ENCODE results near the gene ADGRG7. TPM values are rescaled to one million over a fixed set of nuclear protein-coding genes. Genes with fewer than 3 reads are reported as not detected.

ADGRG7 gene
- total RNA-seq, 2 experiments from 2014 or later: not detected

DNA sequence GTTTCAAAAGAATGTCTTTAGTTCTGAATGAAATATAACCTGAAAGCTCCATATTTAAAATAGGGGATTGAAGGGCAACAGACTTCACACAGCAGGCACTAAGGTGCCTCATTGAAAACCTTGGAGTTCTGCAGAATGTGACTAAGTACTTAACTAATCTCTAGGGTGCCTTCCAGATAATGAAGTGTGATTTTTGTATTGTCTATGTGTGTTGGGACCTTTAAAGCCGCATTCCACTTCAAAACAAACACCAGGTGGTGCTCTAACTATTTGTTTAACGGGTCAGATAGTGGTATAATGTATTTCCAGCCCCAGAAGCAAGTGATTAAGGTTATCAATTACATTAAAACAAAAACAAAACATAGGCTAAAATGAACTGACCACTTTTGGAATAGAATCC is 127.9 kb downstream of the ADGRG7 start:
- CTCF ChIA-PET (ENCODE audit: unreplicated experiment): no interaction called here
- POLR2A ChIA-PET: interaction anchor here (2.6 kb wide), 1 partner anchor 10 kb away, joined by 14 read pairs; no protein-coding TSS in a partner anchor
- BruUV-seq (replicated peaks): no TSS peak
- Histone ChIP-seq H3K9me2 (ENCODE audit: insufficient read depth, low read length) (no peaks in the 10 kb centered on the region), H3K36me3 (ENCODE audit: insufficient read depth, low read length) (peaks cover 81% of the 10 kb centered on the region), H2AFZ (ENCODE audit: low read length) (no peak overlapping the region), H3K4me1 (ENCODE audit: insufficient read depth, low read length, poor library complexity, severe bottlenecking) (no peaks in the 10 kb centered on the region), H3K27ac (ENCODE audit: low read depth, low read length, poor library complexity, severe bottlenecking) (no peak overlapping the region), H3K79me2 (ENCODE audit: insufficient read depth, low read depth, low read length) (no peaks in the 10 kb centered on the region), H3K4me2 (ENCODE audit: low read length) (no peak overlapping the region), H3K4me3 (ENCODE audit: low read depth, low read length, poor library complexity, severe bottlenecking) (no peak overlapping the region), H3K9me3 (ENCODE audit: low read length) (no peaks in the 10 kb centered on the region), H4K20me1 (ENCODE audit: insufficient read depth, low read length) (peaks cover 5% of the 10 kb centered on the region; the same call in 1 of the 2 replicates)
- DNase-seq (ENCODE audit: low spot score): peak; percentile 7
- intact Hi-C loops (cut with micrococcal nuclease; ENCODE audit: unreplicated experiment): no loop called here
- no peak for TF ChIP-seq EZH2phosphoT487 (IDR thresholded peaks at IDR 0.05; ENCODE audit: borderline replicate concordance, low read depth, low read length)
- TF ChIP-seq, protein P1, sequence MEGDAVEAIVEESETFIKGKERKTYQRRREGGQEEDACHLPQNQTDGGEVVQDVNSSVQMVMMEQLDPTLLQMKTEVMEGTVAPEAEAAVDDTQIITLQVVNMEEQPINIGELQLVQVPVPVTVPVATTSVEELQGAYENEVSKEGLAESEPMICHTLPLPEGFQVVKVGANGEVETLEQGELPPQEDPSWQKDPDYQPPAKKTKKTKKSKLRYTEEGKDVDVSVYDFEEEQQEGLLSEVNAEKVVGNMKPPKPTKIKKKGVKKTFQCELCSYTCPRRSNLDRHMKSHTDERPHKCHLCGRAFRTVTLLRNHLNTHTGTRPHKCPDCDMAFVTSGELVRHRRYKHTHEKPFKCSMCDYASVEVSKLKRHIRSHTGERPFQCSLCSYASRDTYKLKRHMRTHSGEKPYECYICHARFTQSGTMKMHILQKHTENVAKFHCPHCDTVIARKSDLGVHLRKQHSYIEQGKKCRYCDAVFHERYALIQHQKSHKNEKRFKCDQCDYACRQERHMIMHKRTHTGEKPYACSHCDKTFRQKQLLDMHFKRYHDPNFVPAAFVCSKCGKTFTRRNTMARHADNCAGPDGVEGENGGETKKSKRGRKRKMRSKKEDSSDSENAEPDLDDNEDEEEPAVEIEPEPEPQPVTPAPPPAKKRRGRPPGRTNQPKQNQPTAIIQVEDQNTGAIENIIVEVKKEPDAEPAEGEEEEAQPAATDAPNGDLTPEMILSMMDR (conservative IDR thresholded peaks at IDR 0.05; ENCODE audit: low read length): peak; percentile 67

DNA sequence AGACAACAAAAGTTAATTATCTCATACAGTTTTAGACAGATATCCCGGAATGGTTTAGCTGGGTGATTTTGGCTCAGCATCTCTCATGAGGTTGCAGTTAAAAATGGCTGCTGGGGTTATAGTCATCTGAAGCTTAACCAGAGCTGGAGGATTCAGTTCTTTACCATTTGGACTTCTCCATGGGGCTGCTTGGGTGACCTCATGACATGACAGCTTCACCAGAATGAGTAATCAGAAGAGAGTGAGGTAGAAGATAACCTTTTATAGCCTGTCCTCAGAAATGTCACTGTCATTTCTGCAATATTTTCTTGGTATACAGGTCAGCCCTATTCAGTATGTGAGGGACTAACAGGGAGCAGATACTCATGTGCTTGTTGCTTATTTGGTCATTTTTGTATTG is 130.8 kb downstream of the ADGRG7 start:
- Histone ChIP-seq H2AFZ (ENCODE audit: low read length) (no peak overlapping the region), H3K4me2 (ENCODE audit: low read length) (no peak overlapping the region), H3K27ac (ENCODE audit: low read depth, low read length, poor library complexity, severe bottlenecking) (no peak overlapping the region), H3K9me3 (ENCODE audit: low read length) (no peaks in the 10 kb centered on the region), H4K20me1 (ENCODE audit: insufficient read depth, low read length) (peaks cover 5% of the 10 kb centered on the region; the same call in 1 of the 2 replicates), H3K4me1 (ENCODE audit: insufficient read depth, low read length, poor library complexity, severe bottlenecking) (no peaks in the 10 kb centered on the region), H3K79me2 (ENCODE audit: insufficient read depth, low read depth, low read length) (no peaks in the 10 kb centered on the region), H3K4me3 (ENCODE audit: low read depth, low read length, poor library complexity, severe bottlenecking) (no peak overlapping the region), H3K36me3 (ENCODE audit: insufficient read depth, low read length) (peaks cover 83% of the 10 kb centered on the region), H3K9me2 (ENCODE audit: insufficient read depth, low read length) (no peaks in the 10 kb centered on the region)
- ChIA-PET POLR2A (interaction anchor here (0.6 to 1.6 kb wide), 3 partner anchors 12 to 1720 kb away, joined by 3 to 6 read pairs (median 6); no protein-coding TSS in a partner anchor), CTCF (ENCODE audit: unreplicated experiment) (no interaction called here)
- BruUV-seq (replicated peaks): no TSS peak
- DNase-seq (ENCODE audit: low spot score): no peak
- TF ChIP-seq, protein P1 (conservative IDR thresholded peaks at IDR 0.05; ENCODE audit: low read length): no peak
- no peak for TF ChIP-seq EZH2phosphoT487 (IDR thresholded peaks at IDR 0.05; ENCODE audit: borderline replicate concordance, low read depth, low read length)
- intact Hi-C loops (cut with micrococcal nuclease; ENCODE audit: unreplicated experiment): no loop called here

DNA sequence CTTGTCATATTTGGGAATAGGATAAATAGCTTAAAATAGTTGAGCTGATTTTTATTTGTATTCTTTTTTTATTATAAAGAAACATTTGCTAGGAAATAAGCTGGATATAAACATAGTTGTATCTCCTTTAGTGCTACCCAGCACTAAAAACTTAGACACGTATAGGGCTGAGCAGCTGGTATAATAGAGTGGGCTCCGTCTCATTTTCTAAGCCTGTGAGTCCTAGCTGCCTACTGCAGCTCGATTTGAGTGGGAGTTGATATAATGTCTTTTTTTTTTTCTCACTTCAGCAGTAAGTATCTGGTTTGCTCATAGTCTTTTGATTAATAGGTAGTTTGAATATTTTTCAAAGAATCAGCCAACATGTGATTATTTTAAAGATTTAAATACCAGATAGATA is 134.1 kb downstream of the ADGRG7 start:
- no peak overlapping the region for H3K4me2 ChIP-seq (ENCODE audit: low read length)
- no TSS peak for BruUV-seq (replicated peaks)
- TF ChIP-seq, protein P1 (conservative IDR thresholded peaks at IDR 0.05; ENCODE audit: low read length): no peak
- no peak for TF ChIP-seq EZH2phosphoT487 (IDR thresholded peaks at IDR 0.05; ENCODE audit: borderline replicate concordance, low read depth, low read length)
- peaks cover 5% of the 10 kb centered on the region; the same call in 1 of the 2 replicates for H4K20me1 ChIP-seq (ENCODE audit: insufficient read depth, low read length)
- DNase-seq (ENCODE audit: low spot score): no peak
- no peak overlapping the region for H2AFZ ChIP-seq (ENCODE audit: low read length)
- no peak overlapping the region for H3K4me3 ChIP-seq (ENCODE audit: low read depth, low read length, poor library complexity, severe bottlenecking)
- ChIA-PET POLR2A (interaction anchor here (0.5 to 2.0 kb wide), 7 partner anchors 11 to 497 kb away, joined by 3 to 7 read pairs (median 3); no protein-coding TSS in a partner anchor), CTCF (ENCODE audit: unreplicated experiment) (no interaction called here)
- H3K4me1 ChIP-seq (ENCODE audit: insufficient read depth, low read length, poor library complexity, severe bottlenecking): no peaks in the 10 kb centered on the region
- peaks cover 86% of the 10 kb centered on the region for H3K36me3 ChIP-seq (ENCODE audit: insufficient read depth, low read length)
- intact Hi-C loops (cut with micrococcal nuclease; ENCODE audit: unreplicated experiment): no loop called here
- no peaks in the 10 kb centered on the region for H3K9me3 ChIP-seq (ENCODE audit: low read length)
- H3K9me2 ChIP-seq (ENCODE audit: insufficient read depth, low read length): no peaks in the 10 kb centered on the region
- H3K27ac ChIP-seq (ENCODE audit: low read depth, low read length, poor library complexity, severe bottlenecking): no peak overlapping the region
- no peaks in the 10 kb centered on the region for H3K79me2 ChIP-seq (ENCODE audit: insufficient read depth, low read depth, low read length)

Data from OCI-LY7 (cell line).